Astrocyte (in vitro differentiated cells and primary cell): Measurements from ENCODE around the gene IFIT2. TPM values are rescaled to one million over a fixed set of nuclear protein-coding genes. Genes with fewer than 3 reads are reported as not detected.

Experiments used
- DNase-seq: peaks from one replicate; pipeline ENCODE4 v3.0.0-alpha.2; 2010; ENCODE audit warnings: low read depth
- FAIRE-seq: peaks from 2 replicates; lab custom pipeline; 2011; peaks lifted over from hg19 to GRCh38; lab: Jason Lieb, UNC
- H2AFZ ChIP-seq: 2 replicates; pipeline ENCODE4 v1.6.0; 2012; ENCODE audit warnings: low read depth, low read length, inconsistent platforms
- H3K27ac ChIP-seq: 2 replicates; pipeline ENCODE4 v1.5.1; 2011; ENCODE audit warnings: low read depth, low read length, inconsistent platforms
- H3K27me3 ChIP-seq: 2 replicates; pipeline ENCODE4 v1.6.0; 2011; ENCODE audit warnings: low read length, inconsistent platforms; ENCODE audit not compliant: insufficient read depth
- H3K36me3 ChIP-seq: 2 replicates; pipeline ENCODE4 v1.5.1; 2011; ENCODE audit warnings: low read length, inconsistent platforms; ENCODE audit not compliant: insufficient read depth
- H3K4me1 ChIP-seq: 2 replicates; pipeline ENCODE4 v1.5.1; 2011; ENCODE audit warnings: low read length, inconsistent platforms; ENCODE audit not compliant: insufficient read depth
- H3K4me2 ChIP-seq: 2 replicates; pipeline ENCODE4 v1.6.0; 2012; ENCODE audit warnings: low read length, inconsistent platforms
- H3K4me3 ChIP-seq: 2 replicates; pipeline ENCODE4 v1.5.1; 2011; ENCODE audit warnings: low read depth, mild to moderate bottlenecking, low read length, inconsistent platforms; ENCODE audit not compliant: insufficient read depth
- H3K79me2 ChIP-seq: 2 replicates; pipeline ENCODE4 v1.6.0; 2012; ENCODE audit warnings: mild to moderate bottlenecking, low read length, inconsistent platforms; ENCODE audit not compliant: insufficient read depth
- H3K9ac ChIP-seq: 2 replicates; pipeline ENCODE4 v1.6.0; 2012; ENCODE audit warnings: mild to moderate bottlenecking, low read length, inconsistent platforms
- H3K9me3 ChIP-seq: 2 replicates; pipeline ENCODE4 v1.5.1; 2012; ENCODE audit warnings: low read depth, mild to moderate bottlenecking, low read length, inconsistent platforms; ENCODE audit not compliant: insufficient read depth
- H4K20me1 ChIP-seq: 2 replicates; pipeline ENCODE4 v1.6.0; 2012; ENCODE audit warnings: low read length, inconsistent platforms; ENCODE audit not compliant: insufficient read depth
- H3K27ac Mint-ChIP-seq: one replicate; pipeline ENCODE4 v1.8.0; 2021; ENCODE audit warnings: mild to moderate bottlenecking, mixed read lengths; ENCODE audit not compliant: unreplicated experiment
- H3K27me3 Mint-ChIP-seq: one replicate; pipeline ENCODE4 v1.8.0; 2021; ENCODE audit warnings: low read depth, mixed read lengths; ENCODE audit not compliant: unreplicated experiment
- H3K36me3 Mint-ChIP-seq: one replicate; pipeline ENCODE4 v1.8.0; 2021; ENCODE audit warnings: low read depth, mixed read lengths; ENCODE audit not compliant: unreplicated experiment
- H3K4me1 Mint-ChIP-seq: one replicate; pipeline ENCODE4 v1.8.0; 2021; ENCODE audit warnings: low read depth, mixed read lengths; ENCODE audit not compliant: unreplicated experiment
- H3K4me3 Mint-ChIP-seq: one replicate; pipeline ENCODE4 v1.8.0; 2021; ENCODE audit warnings: mild to moderate bottlenecking, moderate library complexity, mixed read lengths; ENCODE audit not compliant: unreplicated experiment
- H3K9me3 Mint-ChIP-seq: one replicate; pipeline ENCODE4 v1.8.0; 2021; ENCODE audit warnings: mild to moderate bottlenecking, mixed read lengths; ENCODE audit not compliant: unreplicated experiment
- EZH2 ChIP-seq: IDR thresholded peaks from 2 replicates; pipeline ENCODE4 v1.6.1; 2012; ENCODE audit warnings: mild to moderate bottlenecking, low read length, inconsistent platforms; ENCODE audit not compliant: insufficient read depth
- total RNA-seq: library from RNA; stranded (reverse); gene quantifications from 2 replicates; pipeline ENCODE4 v1.2.1, GENCODE V29; 2021
- TF ChIP-seq, protein P1 (sequence below): IDR thresholded peaks from 2 replicates; pipeline ENCODE4 v1.5.1; 2011; ENCODE audit warnings: low read depth, mild to moderate bottlenecking, inconsistent platforms, low read length, moderate library complexity; ENCODE audit not compliant: insufficient read depth

IFIT2 gene
- total RNA-seq, 1 donor from 2014 or later = 36.0 TPM

DNA sequence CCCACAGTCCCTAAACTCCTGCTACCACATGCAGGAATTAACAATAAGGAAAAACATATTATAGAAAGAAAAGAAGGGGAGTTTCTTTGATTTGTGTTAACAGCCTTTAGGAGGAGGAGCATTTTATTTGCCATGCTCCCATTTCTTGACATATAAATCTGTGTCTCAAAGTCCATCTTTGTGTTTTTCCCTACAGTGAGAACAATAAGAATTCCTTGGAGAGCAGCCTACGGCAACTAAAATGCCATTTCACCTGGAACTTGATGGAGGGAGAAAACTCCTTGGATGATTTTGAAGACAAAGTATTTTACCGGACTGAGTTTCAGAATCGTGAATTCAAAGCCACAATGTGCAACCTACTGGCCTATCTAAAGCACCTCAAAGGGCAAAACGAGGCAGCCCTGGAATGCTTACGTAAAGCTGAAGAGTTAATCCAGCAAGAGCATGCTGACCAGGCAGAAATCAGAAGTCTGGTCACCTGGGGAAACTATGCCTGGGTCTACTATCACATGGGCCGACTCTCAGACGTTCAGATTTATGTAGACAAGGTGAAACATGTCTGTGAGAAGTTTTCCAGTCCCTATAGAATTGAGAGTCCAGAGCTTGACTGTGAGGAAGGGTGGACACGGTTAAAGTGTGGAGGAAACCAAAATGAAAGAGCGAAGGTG, 4.1 kb downstream of the IFIT2 start:
- Histone ChIP-seq H3K9me3 (no peaks in the 10 kb centered on the region), H3K4me3 (no peak overlapping the region)

GRCh38 chr10:89306434-89307268, 4.8 kb downstream of the IFIT2 start:
- H3K4me3 ChIP-seq = no peak overlapping the region
- Mint-ChIP-seq H3K4me1 (peaks cover 21% of the 10 kb centered on the region), H3K27ac (no peak overlapping the region), H3K27me3 (no peaks in the 10 kb centered on the region), H3K4me3 (no peak overlapping the region), H3K36me3 (peaks cover 7% of the 10 kb centered on the region), H3K9me3 (no peaks in the 10 kb centered on the region)
- no peak overlapping the region for H3K27ac ChIP-seq
- no peak overlapping the region for H3K9ac ChIP-seq
- H3K36me3 ChIP-seq = no peaks in the 10 kb centered on the region
- H3K27me3 ChIP-seq = no peaks in the 10 kb centered on the region
- H3K9me3 ChIP-seq = no peaks in the 10 kb centered on the region
- no peak overlapping the region for H3K4me2 ChIP-seq
- FAIRE-seq (no peak), DNase-seq (no peak)
- TF ChIP-seq, protein P1, sequence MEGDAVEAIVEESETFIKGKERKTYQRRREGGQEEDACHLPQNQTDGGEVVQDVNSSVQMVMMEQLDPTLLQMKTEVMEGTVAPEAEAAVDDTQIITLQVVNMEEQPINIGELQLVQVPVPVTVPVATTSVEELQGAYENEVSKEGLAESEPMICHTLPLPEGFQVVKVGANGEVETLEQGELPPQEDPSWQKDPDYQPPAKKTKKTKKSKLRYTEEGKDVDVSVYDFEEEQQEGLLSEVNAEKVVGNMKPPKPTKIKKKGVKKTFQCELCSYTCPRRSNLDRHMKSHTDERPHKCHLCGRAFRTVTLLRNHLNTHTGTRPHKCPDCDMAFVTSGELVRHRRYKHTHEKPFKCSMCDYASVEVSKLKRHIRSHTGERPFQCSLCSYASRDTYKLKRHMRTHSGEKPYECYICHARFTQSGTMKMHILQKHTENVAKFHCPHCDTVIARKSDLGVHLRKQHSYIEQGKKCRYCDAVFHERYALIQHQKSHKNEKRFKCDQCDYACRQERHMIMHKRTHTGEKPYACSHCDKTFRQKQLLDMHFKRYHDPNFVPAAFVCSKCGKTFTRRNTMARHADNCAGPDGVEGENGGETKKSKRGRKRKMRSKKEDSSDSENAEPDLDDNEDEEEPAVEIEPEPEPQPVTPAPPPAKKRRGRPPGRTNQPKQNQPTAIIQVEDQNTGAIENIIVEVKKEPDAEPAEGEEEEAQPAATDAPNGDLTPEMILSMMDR = no peak
- no peak for TF ChIP-seq EZH2
- no peaks in the 10 kb centered on the region for H3K79me2 ChIP-seq
- H4K20me1 ChIP-seq = no peaks in the 10 kb centered on the region
- H3K4me1 ChIP-seq = peaks cover 2% of the 10 kb centered on the region
- no peak overlapping the region for H2AFZ ChIP-seq

More for the DNA sequence above, 4.1 kb downstream of the IFIT2 start:
- Histone ChIP-seq H3K27ac (no peak overlapping the region), H3K9ac (no peak overlapping the region), H3K27me3 (no peaks in the 10 kb centered on the region), H2AFZ (no peak overlapping the region), H3K4me2 (no peak overlapping the region), H3K79me2 (no peaks in the 10 kb centered on the region), H3K4me1 (peaks cover 8% of the 10 kb centered on the region), H4K20me1 (no peaks in the 10 kb centered on the region), H3K36me3 (no peaks in the 10 kb centered on the region)
- H3K27ac Mint-ChIP-seq = no peak overlapping the region
- H3K27me3 Mint-ChIP-seq = no peaks in the 10 kb centered on the region
- TF ChIP-seq, protein P1 = no peak
- TF ChIP-seq EZH2 = no peak
- H3K9me3 Mint-ChIP-seq = no peaks in the 10 kb centered on the region
- no peak for DNase-seq
- peaks cover 28% of the 10 kb centered on the region for H3K4me1 Mint-ChIP-seq
- no peak for FAIRE-seq
- peaks cover 7% of the 10 kb centered on the region for H3K36me3 Mint-ChIP-seq
- no peak overlapping the region for H3K4me3 Mint-ChIP-seq

GRCh38 chr10:89307269-89307577, 5.4 kb downstream of the IFIT2 start:
- H3K27ac Mint-ChIP-seq = no peak overlapping the region
- Histone ChIP-seq H3K4me2 (no peak overlapping the region), H2AFZ (no peak overlapping the region), H4K20me1 (no peaks in the 10 kb centered on the region), H3K36me3 (no peaks in the 10 kb centered on the region), H3K4me3 (no peak overlapping the region), H3K9ac (no peak overlapping the region), H3K9me3 (no peaks in the 10 kb centered on the region), H3K27ac (no peak overlapping the region), H3K4me1 (peaks cover under 1% of the 10 kb centered on the region), H3K79me2 (no peaks in the 10 kb centered on the region), H3K27me3 (no peaks in the 10 kb centered on the region)
- peaks cover 19% of the 10 kb centered on the region for H3K4me1 Mint-ChIP-seq
- TF ChIP-seq, protein P1 = no peak
- no peak overlapping the region for H3K4me3 Mint-ChIP-seq
- no peaks in the 10 kb centered on the region for H3K27me3 Mint-ChIP-seq
- H3K9me3 Mint-ChIP-seq = no peaks in the 10 kb centered on the region
- H3K36me3 Mint-ChIP-seq = peaks cover 7% of the 10 kb centered on the region
- no peak for FAIRE-seq
- no peak for DNase-seq
